HFF-Myc (cell line): ENCODE results near the gene EPS8L3.

Experiments used
- DNase-seq: peaks from one replicate; pipeline ENCODE4 v3.0.0-alpha.2; 2011; ENCODE audit warnings: low read depth; ENCODE audit errors: extremely low read depth
- H3K4me3 ChIP-seq: replicated peaks from 2 replicates; pipeline ENCODE4 v1.5.1; 2011; ENCODE audit warnings: low read depth, mild to moderate bottlenecking, control low read depth, low read length
- TF ChIP-seq, protein P1 (sequence below): IDR thresholded peaks from 2 replicates; pipeline ENCODE4 v1.5.1; 2012; ENCODE audit warnings: mild to moderate bottlenecking, low read depth, low read length, control low read depth; ENCODE audit errors: missing control alignments

Gene EPS8L3

DNA sequence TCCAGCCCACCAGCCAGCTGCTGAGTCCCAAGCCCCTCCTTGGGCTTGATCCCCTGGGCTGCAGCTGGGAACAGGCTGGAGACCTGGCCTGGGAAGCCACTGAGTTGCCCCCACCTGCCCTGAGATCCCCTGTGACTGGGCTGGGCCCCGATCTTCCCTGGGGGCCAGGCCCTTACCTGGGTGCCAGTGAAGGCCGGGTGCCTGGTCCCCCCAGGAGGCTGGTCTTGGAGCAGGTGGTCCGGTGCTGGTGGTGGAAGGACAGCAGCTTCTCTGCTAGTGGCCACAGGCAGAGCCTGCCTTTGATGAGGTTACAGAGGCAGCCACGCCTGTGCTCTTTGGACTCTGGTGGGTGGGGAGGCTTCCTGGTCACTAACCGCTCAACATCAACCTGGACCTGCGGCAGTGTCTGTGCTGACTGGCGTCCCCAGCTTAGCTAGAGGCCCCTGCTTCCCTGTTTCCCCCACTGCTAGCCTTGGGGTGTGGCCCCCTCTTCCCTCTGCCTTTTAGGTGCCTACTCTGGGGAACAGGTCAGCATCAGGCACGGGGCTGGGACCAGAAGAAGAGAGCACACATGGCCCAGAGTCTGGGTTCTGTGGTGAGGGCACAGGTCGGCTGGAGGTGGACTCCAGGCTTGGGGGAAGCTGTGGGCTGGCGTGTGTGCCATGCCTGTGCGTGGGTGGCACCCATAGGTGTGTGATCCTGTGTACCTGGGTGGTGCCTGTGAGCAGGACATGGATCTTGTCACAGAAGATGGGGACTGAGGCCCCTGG lies at the start of gene EPS8L3:
TSS of gene EPS8L3 (minus strand) at position 278 of the 770 bp plus-strand sequence. CDS start 2,174 bp downstream, outside the sequence.
- DNase-seq = no peak
- TF ChIP-seq, protein P1, sequence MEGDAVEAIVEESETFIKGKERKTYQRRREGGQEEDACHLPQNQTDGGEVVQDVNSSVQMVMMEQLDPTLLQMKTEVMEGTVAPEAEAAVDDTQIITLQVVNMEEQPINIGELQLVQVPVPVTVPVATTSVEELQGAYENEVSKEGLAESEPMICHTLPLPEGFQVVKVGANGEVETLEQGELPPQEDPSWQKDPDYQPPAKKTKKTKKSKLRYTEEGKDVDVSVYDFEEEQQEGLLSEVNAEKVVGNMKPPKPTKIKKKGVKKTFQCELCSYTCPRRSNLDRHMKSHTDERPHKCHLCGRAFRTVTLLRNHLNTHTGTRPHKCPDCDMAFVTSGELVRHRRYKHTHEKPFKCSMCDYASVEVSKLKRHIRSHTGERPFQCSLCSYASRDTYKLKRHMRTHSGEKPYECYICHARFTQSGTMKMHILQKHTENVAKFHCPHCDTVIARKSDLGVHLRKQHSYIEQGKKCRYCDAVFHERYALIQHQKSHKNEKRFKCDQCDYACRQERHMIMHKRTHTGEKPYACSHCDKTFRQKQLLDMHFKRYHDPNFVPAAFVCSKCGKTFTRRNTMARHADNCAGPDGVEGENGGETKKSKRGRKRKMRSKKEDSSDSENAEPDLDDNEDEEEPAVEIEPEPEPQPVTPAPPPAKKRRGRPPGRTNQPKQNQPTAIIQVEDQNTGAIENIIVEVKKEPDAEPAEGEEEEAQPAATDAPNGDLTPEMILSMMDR = no peak
- H3K4me3 ChIP-seq = no peak within 1 kb of the TSS

DNA sequence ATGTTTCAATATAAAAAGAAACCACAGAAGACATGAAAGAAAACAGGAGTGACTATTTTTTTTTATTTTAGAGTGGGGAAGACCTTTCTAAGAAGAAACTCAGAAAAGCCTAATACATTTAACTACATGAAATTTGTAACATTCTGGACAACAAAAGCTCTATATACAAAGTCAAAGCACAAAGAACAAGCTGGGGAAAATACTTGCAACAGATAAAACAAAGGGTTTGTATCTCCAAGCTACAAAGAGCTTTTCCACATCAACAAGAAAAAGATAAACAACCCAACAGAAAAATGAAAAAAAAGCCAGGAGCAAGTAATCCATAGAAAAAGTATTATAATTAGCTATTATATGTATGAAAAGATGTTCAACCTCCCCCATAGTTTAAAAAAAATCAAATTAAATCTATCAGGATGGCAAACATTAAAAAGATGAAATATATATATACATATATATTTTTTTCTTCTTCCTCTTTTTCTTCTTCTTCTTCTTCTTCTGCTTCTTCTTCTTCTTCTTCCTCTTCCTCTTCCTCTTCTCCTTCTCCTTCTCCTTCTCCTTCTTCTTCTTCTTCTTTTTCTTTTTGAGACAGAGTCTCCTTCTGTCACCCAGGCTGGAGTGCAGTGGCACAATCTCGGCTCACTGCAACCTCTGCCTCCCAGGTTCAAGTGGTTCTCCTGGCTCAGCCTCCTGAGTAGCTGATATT lies 49.1 kb upstream of the EPS8L3 start:
- TF ChIP-seq, protein P1 = no peak
- DNase-seq = no peak
- H3K4me3 ChIP-seq = no peak overlapping the region

DNA sequence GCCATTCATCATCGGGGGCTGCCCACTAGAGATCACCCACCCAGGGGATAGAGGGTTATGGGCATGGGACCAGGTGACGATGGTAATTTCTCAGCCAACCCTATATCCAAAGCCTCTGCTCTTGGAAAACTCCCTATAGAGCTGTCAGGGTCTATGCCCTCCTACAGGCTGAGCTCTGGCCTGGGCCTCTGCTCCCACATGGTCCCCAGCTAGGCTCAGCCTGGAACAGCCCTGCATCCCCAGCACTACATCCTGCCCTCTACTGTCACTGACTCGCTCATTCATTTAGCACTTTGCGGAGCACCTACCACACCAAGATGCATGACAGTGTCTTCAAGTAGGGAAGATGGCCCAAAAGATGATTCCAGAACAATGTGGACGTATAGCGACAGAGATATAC lies 45.0 kb upstream of the EPS8L3 start:
- no peak for DNase-seq
- TF ChIP-seq, protein P1 = no peak
- H3K4me3 ChIP-seq = no peak overlapping the region

DNA sequence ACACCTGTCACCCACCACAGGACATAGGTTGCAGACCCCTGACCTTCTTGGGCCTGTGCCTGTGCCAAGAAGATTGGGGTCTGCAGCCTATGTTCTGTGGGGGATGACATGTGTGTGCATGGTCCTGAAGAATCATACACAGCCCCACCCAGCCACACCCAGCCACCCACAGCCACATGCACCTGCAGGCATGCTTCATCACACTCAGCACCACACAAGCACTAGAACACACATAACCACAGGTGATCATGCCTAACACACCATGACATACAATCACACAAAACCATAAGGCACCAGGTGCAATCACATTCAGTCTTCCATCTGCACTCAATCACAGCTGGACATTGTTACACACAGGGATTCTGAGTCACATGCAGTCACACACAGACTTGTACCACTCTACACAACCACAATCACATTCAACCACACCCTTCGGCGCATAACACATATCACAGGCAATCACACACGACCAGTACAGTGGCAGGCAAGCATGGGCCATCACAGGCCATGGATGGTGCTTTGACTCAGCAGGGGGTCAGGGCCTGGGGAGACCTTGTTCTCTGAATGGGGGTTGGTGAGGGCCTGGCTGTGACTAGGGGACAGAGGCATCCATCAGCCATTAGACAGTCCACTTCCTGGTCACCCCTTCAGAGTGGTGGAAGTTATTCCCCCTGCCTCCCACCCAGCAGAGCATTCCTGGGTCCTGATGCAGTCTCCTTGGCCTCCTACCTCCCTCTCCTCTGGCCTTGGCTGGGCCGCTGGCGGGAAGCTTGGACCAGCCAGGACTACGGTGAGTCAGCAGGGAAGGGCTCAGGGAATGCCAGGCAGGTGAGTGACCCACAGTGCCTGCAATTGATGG lies 44.3 kb upstream of the EPS8L3 start:
- TF ChIP-seq, protein P1 = no peak
- DNase-seq = no peak
- no peak overlapping the region for H3K4me3 ChIP-seq

DNA sequence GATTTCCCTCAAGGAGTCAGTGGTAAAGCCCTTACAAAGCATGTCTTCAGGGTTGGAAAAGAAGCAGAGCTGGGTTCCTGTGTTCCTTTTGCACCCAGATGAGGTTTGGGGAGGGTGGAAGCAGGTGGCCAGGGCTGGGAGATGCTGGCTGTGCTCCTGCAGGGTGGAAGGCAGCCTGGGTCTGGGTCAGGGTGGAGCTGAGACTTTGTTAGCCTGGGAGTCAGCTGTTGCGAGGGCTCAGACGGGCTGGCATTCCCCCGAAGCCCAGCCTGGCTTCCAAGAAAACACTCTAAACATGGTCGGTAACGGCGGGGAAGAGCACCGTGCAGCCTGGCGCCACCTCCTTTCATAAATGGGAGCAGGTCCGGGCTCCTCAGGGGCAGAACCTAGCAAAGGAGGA lies 43.7 kb upstream of the EPS8L3 start:
- TF ChIP-seq, protein P1 = no peak
- no peak overlapping the region for H3K4me3 ChIP-seq
- no peak for DNase-seq

DNA sequence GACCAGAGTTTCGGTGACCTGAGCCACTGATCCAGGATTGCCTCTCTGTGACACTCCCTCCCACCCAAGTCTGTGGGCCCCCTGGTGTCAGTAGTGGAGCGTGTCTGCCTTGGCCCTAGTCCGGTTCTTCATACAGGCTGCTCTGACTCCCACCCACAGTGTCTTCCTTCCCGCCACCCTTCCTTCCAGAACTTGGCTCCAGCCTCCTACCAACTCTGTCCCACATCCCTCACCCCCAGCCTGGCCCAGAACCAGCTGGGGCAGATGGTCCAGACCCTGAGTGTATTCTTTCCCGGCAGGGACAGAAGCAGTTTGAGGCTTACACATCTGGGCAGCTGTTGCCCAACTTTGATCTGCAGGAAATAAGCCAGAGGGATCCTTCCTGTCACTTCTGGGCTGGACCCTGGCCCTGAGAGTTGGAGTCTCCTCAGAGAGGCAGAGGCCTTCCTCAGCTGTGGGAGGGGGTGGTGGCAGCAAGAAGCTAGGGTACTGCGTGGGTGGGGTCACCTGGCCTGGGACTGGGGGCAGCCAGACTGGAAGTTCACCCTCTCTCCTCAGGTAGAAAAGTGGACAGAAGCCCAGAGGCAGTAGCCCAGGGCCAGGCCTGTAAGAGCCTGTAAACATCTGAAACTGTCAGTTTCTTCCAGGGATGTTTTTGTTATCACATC lies 43.1 kb upstream of the EPS8L3 start:
- TF ChIP-seq, protein P1 = no peak
- no peak for DNase-seq
- no peak overlapping the region for H3K4me3 ChIP-seq
